Measurements from ENCODE around the gene MEGF10.

GRCh38 chr5:127486471-127486870, 195.9 kb downstream of the MEGF10 start:
- TF ChIP-seq CTCF (IDR thresholded peaks at IDR 0.05; ENCODE audit: low read depth, low read length) (no peak), EZH2phosphoT487 (IDR thresholded peaks at IDR 0.05; ENCODE audit: low read depth) (no peak)
